Stimulated activated CD4-positive, alpha-beta T cell treated with anti-CD3 and anti-CD28 coated beads, Interleukin-4, amount 100 ng/mL, for 1 hour (primary cell): Measurements from ENCODE around the gene PCDHGA7.
A peak's percentile ranks its signal among the peaks of the same experiment; 100 is the strongest.
"Not testable (repeated sequence)": the region's sequence is repeated elsewhere in the genome, so short reads cannot be mapped to it uniquely, and the experiment has no call there.

Source experiments
- DNase-seq: peaks from one replicate; pipeline ENCODE4 v3.0.0-alpha.2; 2020

The PCDHGA7 gene

GRCh38 chr5:141402553-141403243 lies 20.2 kb downstream of the PCDHGA7 start, which contains the start of gene PCDHGA9:
TSS of gene PCDHGA9 (plus strand) at chr5:141402778. CDS start at chr5:141402953, 175 bp downstream.
- no peak for DNase-seq

- no peak for DNase-seq
Measured at GRCh38 chr5:141403387-141403786, 20.8 kb downstream of the PCDHGA7 start.

GRCh38 chr5:141407790-141408505 lies 25.4 kb downstream of the PCDHGA7 start, which contains the start of gene PCDHGB6:
TSS of gene PCDHGB6 (plus strand) at chr5:141408021. CDS start at chr5:141408203, 182 bp downstream.
- DNase-seq = peak; percentile 50

GRCh38 chr5:141409598-141410306 lies 27.2 kb downstream of the PCDHGA7 start:
- no peak for DNase-seq

GRCh38 chr5:141411575-141411974 lies 29.0 kb downstream of the PCDHGA7 start:
- DNase-seq = no peak

- DNase-seq = peak; percentile 59
Measured at GRCh38 chr5:141412854-141413539, 30.5 kb downstream of the PCDHGA7 start, which contains the start of gene PCDHGA10. TSS of gene PCDHGA10 (plus strand) at chr5:141412987. CDS start at chr5:141413176, 189 bp downstream.

- no peak for DNase-seq
Measured at GRCh38 chr5:141413540-141414069, 31.1 kb downstream of the PCDHGA7 start.

GRCh38 chr5:141414548-141415274 lies 32.2 kb downstream of the PCDHGA7 start:
- DNase-seq = not testable (repeated sequence)

GRCh38 chr5:141415275-141415618 lies 32.7 kb downstream of the PCDHGA7 start:
- DNase-seq = not testable (repeated sequence)

- DNase-seq = peak; percentile 58
Measured at GRCh38 chr5:141417494-141418172, 35.1 kb downstream of the PCDHGA7 start, which contains the start of gene PCDHGB7. TSS of gene PCDHGB7 (plus strand) at chr5:141417677. CDS start at chr5:141417860, 183 bp downstream.

GRCh38 chr5:141419074-141419880 lies 36.7 kb downstream of the PCDHGA7 start:
- DNase-seq = no peak

GRCh38 chr5:141420855-141421488 lies 38.4 kb downstream of the PCDHGA7 start, which contains the start of gene PCDHGA11:
TSS of gene PCDHGA11 (plus strand) at chr5:141421051. CDS start at chr5:141421228, 177 bp downstream.
- peak; percentile 34 for DNase-seq

- no peak for DNase-seq
Measured at GRCh38 chr5:141421489-141421855, 38.9 kb downstream of the PCDHGA7 start.

- DNase-seq = no peak
Measured at GRCh38 chr5:141422742-141423291, 40.3 kb downstream of the PCDHGA7 start.

GRCh38 chr5:141427783-141428426 lies 45.4 kb downstream of the PCDHGA7 start:
- no peak for DNase-seq

GRCh38 chr5:141430332-141431113 lies 48.0 kb downstream of the PCDHGA7 start, which contains the start of gene PCDHGA12:
TSS of gene PCDHGA12 (plus strand) at chr5:141430507. CDS start at chr5:141430760, 253 bp downstream.
- peak; percentile 22 for DNase-seq

- DNase-seq = no peak
Measured at GRCh38 chr5:141431286-141431685, 48.7 kb downstream of the PCDHGA7 start.

- DNase-seq = not testable (repeated sequence)
Measured at GRCh38 chr5:141432308-141432707, 49.8 kb downstream of the PCDHGA7 start.
